Measurements from ENCODE around the gene ADO.

ADO gene

DNA sequence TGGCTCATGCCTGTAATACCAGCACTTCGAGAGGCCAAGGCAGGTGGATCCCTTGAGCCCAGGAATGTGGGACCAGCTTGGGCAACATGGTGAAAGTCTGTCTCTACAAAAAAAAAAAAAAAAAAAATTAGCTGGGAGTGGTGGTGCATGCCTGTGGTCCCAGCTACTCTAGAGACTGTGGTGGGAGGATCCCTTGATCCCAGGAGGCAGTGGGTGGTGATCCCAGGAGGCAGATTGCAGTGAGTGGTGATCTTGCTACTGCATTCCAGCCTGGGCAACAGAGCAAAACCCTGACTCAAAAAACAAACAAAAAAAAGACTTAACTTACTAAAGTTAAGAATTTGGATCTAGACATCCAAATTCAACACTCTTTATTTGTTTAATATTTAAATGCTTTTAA lies 10.2 kb upstream of the ADO start:
- DNase-seq (ENCODE audit: low read depth): no peak

DNA sequence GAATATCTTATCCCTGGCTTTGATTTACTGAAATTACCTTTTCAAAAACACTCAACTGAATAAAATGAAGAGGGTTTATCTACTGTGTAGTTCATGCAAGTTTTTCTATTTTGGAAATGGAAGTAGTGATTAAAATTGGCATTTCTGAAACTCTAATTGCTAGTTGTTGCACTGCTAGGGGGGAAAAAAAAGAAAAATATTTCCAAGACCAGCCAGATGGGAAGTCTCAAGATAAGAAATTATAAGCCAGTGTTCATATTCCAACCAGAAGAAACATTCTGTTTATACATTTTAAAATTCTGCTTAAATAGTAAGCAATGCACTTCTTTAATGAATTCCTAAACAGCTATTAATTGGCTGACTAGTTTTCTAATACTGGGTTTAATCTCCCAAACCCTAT lies 9.4 kb upstream of the ADO start:
- DNase-seq (ENCODE audit: low read depth): no peak

DNA sequence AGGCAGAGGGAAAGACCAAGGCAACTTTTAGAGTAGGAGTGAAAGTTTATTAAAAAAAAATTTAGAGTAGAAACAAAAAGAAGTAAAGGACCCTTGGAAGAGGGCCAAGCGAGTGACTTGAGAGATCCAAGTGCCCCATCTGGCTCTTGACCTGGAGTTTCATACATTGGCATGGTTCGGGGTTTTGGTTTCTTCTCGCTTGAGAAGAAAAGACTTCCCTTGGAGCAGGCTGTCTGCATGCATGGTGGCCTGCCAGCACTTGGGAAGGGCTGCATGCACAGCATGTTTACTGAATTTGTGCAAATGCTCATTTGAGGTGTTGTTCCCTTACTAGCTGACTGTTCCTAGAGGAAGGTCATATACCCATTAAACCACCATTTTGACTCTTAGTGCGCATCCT lies 8.8 kb upstream of the ADO start:
- no peak for DNase-seq (ENCODE audit: low read depth)

DNA sequence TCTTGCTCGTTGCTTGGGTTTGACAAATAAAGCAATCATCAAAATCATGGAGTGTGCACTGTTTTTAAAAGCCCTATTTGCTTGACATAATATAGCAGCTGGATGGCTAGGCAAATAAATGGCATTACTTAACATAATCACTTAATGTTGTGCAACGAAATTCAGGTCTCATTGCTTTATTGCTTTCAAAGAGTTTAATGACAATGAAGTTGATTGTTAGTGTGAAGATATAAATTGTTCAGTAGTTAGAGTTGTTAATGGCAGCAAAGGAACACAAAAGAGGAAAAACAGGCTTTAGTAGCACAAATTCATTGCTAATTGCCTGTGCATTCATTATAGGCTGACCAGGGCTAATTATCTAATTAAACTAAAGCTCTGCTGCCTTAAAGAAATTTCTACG lies 7.6 kb upstream of the ADO start:
- DNase-seq (ENCODE audit: low read depth): no peak

DNA sequence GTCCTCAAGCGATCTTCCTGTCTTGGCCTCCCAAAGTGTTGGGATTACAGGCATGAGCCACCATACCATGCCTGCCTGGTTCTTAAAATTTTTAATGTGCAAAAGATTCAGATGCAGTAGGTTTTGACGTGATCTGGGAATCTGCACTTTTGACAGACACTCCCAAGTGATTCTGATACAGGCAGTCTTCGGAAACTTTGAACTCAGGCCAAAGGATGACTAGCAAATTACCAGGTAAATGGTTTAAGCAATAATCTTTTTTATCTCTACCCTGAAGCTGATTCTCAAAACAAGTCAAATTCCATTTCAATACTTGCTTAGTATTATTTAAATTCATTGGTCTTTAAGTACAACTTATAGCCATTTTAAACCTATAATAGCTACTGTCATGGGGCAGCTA lies 2.6 kb upstream of the ADO start:
- no peak for DNase-seq (ENCODE audit: low read depth)

DNA sequence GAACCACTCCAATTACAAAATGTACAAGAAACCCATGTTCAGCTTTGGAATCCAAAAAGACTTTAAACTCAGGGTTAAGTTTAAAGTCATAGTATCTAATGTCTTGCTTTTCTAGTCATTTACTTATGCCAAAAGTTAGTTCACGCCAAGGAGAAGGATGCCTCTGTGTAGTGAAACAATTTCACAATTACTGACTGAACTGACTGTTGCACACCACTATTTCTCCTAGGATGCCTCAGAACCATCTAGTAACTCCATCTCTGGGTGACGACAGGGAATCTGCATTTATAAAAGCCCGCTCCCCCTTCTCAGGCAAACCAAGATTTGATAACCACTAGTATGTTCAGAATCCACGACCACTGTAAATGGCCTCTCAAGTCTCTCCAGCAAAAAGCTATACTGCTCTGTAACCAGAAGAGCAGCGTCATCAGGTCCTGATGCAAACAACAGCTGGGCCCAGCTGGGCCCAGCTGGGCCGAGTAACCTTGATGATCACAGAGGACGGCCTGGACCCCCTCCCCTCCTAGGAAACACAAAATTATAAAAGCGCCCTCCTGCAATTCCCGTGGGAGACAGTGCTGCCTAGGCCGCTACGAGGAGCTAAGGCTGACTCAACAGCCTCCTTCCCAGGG lies 680 bp upstream of the ADO start:
- DNase-seq (ENCODE audit: low read depth): no peak

DNA sequence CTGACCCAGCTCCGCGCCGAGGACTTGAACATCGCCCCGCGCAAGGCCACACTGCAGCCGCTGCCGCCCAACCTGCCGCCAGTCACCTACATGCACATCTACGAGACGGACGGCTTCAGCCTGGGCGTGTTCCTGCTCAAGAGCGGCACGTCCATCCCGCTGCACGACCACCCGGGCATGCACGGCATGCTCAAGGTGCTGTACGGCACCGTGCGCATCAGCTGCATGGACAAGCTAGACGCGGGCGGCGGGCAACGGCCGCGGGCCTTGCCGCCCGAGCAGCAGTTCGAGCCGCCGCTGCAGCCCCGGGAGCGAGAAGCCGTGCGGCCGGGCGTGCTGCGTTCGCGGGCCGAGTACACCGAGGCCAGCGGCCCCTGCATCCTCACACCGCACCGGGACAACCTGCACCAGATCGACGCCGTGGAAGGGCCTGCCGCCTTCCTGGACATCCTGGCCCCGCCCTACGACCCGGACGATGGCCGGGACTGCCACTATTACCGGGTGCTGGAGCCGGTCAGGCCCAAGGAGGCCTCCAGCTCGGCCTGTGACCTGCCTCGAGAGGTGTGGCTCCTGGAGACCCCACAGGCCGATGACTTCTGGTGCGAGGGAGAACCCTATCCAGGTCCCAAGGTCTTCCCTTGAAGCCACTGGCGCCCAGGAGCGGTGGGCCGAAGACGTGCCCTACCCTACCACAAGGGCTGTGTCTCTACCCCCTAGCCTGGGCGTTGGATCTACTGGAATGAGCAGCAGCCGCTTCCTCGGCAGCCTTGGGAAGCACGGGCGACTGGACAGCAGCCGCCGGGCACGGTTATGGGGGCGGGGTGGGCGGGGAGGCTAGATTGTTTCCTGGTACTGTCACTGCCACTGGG lies 945 bp downstream of the ADO start:
- DNase-seq (ENCODE audit: low read depth): no peak

DNA sequence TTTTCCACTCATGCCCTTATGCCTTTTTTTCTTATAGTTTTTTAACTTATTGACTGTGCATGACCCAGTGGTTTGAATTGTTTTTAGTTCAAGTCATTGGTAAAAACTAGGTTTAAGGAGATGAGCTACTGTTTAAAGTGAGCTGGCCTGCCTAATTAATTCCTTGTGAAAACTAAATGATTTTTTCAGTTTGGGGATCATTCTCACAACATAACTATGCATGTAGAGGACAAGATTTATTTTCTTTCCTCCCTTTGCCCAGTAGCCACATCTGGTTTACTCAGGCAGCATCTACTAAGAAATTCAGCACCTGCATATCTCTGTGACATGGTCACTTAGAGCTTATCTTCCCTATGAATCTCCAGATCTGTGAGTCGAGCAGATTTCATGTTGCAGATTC lies 1.7 kb downstream of the ADO start:
- DNase-seq (ENCODE audit: low read depth): no peak

DNA sequence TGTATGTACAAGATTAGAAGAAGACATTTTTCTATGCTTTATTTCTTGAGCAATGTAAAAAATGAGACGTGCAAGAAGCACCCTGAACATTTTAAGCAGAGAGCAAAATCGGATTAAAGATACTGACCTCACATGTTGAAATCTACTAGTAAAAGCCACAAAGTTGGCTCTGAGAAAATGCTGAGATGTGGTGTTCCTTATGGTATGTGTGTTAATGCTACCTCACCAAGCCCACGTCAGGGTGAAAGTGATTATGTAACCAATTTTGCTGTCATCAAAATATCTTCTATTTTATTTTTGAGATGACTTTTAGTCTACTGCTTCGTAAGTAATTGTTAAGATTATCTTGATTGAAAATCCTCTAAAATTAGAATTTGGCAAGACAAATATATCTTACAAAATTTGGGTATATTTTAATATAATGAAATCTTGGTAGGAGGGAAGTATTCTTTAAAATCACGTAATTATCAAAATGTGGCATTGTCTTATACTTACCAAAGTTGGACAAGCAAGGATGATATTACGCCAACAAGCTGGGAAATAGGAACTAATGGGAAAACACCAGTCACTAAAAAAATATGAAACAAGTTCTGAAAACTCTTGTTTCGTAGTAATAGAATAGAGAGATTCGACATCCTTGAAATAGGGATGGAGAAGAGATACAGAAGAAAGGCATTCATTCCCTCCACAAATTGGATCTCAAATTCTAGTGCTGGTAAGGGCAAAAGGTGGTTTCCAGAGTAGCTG lies 5.8 kb downstream of the ADO start:
- DNase-seq (ENCODE audit: low read depth): no peak

DNA sequence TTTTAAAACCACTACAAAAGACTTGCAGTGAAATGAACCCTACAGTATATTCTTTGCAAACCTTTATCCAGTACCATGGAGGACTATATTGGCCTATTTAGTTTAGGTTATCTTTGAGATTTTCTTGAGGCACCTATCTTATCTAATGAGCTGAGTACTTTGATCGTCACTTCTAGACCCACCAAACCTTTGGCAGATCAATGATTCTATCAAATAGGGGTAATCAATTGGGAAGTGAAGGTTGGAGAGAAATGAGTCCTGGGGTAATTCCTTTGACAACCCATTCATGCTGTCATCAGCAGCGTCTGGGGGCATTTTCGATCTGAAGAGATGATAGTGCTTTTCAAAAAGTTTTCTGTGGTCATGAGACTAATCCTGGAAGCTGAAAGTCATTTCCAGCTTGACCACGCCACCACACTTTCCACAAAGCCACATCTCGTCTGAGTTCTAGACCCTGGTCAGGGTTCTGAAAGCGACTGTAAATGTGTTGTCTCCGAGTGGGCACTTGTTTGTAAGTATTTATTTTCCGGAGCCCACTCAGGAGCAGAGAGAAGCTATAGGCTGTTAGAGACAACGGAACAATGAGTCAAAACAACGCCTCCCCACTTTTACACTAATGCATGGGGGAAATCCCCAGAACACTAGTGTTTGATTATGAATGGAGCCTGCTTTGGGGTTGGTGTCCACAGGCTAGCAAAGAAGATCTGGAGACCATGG lies 6.8 kb downstream of the ADO start:
- no peak for DNase-seq (ENCODE audit: low read depth)

DNA sequence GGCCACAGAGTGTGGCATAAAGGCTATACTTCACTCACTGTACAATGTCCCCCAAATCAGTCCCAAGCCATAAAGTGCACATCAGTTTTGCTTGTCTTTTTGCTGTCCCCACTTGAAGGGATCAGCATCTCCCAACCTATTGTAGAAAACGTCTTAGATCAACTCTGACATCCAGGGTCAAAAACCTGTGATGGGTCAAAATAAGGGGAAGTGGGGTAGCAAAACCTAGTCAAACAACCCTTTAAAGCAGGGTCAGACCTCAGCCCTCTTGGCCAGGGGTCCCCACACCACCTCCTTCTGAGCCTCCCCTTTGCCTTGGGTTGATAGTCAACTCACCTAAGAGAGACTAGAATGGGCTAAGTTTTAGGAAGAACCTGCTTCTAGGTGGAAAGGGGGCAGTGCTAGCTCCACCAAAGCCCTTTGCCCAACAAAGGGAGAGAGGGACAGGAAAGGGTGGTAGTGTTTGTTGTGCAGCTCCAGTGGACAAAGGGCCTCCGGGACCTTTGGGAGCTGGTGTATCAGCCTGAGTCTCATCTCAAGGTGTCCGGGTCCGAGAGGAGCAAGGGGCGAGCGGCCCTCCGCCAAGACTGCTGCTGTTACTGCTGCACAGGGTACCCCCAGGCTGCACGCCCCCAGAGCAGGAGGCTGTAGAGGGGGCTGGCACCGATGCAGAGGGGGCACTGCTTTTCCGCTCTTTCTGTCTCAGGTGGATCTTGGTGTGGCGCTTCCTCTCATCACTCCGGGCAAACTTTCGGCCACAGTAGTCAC lies 8.3 kb downstream of the ADO start:
- DNase-seq (ENCODE audit: low read depth): no peak

DNA sequence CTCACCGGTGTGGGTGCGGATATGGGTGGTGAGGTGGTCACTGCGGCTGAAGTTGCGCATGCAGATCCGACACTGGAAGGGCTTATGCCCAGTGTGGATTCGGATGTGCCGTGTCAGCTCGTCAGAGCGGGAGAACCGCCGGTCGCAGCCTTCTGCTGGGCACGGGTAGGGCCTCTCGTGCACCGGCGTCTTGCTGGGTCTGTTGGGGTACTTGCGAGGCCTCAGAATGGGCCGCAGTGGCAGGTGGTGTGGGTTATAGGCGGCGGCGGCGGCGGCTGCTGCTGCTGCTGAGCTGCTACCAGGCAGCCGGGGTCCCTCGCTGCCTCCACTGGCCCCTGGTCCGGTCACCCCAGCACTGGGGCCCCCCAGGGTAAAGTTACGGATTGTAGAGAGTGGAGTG lies 8.9 kb downstream of the ADO start:
- no peak for DNase-seq (ENCODE audit: low read depth)

DNA sequence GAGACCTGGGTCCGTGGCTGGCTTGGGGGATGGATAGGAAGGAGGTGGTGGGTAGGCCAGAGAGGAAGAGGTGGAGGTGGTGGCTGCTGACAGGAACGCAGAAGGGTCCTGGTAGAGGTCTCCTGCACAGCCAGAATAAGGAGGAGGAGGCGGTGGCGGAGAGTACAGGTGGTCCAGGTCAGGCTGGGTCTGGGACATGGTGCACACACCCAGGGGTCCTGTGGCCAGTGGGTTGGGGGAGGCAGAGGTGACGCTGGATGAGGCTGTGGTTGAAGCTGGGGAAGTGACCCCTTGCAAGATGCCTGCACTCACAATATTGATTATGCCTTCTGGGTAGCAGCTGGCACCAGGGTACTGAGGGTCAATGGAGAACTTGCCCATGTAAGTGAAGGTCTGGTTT lies 9.5 kb downstream of the ADO start:
- no peak for DNase-seq (ENCODE audit: low read depth)

DNA sequence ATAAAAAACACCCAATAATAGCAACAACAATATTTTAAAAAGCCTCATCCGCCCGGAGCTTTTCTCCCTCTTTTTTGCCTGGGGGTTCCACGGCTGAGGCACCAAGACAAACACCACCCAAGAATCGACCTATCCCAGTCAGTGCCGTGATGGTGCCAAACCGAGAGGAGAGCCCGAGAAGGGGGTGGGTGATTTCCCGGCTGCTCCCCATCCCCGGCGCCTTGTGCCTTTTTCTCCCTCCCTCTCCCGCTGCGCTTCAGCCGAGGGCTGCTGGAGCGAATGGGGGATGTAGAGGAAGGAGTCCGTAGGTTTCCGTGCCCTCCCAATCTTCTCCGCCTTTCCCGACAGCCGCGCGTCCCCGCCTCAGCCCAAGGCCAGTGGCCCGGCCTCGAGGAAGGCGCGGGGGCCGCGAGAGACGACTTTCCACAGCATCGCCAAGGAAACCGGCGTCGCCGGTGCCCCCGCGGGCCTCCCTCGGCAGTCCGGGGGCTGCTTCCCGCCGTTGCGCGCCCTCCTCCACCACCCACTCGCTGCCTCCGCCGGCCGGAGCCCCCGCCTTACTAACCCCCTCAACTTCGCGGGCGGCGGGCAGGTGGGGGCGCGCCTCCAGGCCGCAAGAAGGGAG lies 10.3 kb downstream of the ADO start:
- no peak for DNase-seq (ENCODE audit: low read depth)

DNA sequence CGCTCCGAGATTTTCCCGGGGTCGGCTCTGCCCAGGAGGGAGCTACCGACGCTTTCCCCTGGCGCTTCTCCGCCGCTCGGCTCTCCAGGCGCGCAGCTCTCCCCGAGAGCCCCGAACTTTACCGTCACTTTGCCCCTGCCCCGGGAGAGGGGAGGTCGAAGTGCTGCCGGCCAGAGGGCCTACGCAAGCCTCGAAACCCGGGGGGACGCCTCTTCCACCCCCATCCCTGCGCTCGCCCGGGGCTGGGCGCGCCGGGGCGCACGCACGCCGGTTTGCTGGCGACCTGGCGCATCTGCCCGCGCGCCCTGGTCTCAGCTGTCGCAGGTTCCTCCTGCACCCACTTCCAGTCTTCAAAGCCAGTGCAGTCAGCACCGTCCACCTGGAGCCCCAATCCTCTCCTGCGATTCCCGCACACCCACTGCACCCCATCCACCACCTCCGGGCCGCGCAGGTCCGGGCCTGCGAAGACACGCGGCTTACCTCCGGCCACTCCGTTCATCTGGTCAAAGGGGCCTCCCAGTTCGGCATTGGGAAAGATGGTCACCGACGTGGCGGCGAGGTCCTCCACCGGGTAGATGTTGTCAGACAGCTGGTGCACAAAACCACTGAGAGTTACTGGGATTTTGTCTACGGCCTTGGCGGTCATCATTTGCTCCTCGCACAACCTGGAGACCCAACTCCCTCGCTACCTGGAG lies 11.0 kb downstream of the ADO start:
- DNase-seq (ENCODE audit: low read depth): no peak

DNA sequence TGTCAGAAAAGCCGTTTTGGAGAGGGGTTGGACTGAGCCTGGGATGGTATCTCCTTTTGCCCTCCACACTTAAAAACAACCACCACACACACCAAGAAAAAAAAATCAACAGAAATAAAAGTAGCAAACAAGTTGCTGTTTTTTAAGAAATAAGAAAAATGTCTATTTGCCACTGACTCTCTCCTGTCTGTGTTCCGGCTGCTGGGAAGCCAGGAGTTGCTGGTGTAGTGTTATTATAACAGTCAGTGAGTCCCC lies 11.5 kb downstream of the ADO start:
- DNase-seq (ENCODE audit: low read depth): no peak

DNA sequence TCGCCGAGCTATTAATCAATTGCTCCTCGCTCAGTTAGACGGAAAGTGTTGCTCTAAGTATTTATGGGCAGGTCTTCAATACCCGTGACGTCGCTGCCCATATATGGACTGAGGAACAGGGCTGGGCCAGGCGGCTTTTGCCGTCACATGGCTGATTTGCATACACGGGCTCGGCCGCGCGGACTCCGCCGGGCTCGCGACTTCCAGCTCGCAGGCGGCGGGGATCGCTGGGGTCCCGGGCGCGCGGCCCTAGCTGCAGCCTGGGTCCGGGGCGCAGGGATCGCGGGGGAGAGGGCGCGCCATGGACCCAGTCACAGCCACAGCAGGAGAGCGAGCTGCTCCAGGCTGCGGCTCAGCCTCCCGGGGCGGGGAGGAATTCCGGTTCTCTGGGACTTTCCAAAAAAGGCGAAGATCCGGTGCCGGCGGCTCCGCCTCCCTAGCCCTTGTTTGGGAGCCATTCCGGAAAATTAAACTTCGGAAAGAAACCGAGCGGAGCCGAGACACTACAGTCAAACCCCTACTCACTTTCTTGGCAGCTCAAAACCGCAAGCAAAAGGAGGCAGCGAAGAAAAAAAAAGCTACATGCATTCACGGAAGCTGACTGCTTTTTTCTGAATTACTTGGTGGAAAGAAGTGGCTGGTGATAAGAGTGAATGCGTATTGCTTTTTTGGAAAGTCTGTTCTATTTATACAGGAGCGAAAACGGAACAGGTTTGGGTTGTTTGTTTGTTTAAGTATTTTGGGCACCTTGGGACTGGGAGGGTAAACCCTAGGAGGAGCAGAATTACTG lies 12.0 kb downstream of the ADO start, which contains the start of gene EGR2:
TSS of gene EGR2 (minus strand) at position 36 of the 790 bp plus-strand sequence. CDS start 337 bp downstream, outside the sequence.
- DNase-seq (ENCODE audit: low read depth): peak; percentile 82

DNA sequence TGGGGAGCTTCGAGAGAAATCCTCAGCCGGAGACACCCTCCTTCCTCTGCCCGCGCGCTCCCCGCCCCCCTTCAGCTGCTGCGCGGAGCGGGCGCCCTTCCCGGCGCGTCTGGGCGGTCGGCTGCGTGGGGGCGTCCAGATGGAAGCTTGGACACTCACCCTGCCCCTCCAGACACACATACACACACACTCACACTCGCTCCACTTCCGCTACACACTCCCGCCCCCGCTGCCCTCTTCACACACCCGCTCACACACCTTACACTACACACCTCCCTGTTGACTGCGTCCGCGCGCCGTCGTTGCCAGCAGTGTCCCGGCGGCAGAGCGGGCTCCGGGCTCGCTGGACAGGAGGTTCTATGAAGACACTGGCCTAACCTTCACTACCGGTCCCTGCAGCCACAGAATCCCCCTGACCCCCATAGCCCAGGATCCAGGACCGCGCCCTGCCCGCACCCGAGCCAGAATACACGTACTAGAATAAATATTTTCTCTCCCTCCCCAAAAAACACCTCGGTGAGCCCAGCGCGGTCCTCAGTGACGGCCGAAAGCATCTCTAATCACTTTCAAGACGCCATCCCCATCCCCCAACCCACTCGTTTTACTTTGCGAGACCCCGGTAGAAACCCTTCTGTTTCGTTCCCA lies 12.7 kb downstream of the ADO start:
- no peak for DNase-seq (ENCODE audit: low read depth)

DNA sequence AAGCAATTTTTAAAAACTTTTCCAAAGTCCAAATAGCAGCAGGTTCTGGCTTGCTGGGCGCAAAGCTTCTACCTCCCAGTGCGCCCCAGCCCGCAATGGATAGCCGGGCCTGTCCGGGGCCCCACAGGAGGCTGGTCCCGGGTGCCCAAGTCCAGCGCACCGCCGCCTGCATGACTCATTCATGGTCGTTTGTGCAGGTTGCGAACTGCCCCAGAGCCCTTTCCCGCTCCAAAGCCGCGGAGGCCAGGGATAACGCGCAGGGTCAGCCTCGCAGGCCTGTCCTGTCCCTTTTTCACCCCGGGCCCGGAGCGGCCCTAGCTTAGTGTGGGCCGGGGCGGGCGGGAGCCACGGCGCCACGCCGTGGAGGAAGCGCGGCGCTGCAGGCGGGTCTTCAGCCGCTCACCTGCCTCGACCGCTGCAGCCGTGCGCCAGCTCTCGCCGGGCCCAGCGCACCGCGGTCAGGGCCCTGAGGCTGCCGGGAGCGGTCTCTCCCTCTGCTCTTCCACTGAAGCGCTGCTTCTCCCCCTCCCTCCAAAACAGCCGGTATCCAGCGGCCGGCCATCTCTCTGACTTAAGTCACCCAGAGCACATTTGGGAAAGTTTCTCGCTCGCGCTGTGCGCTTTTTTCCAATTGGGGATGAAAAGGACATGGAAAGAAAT lies 13.4 kb downstream of the ADO start:
- no peak for DNase-seq (ENCODE audit: low read depth)

Measured in stimulated activated CD8-positive, alpha-beta memory T cell treated with anti-CD3 and anti-CD28 coated beads, Interleukin-15, amount 100 ng/mL, for 24 hours (primary cell).